ENCODE measurements around the gene APOBEC3A.

DNA sequence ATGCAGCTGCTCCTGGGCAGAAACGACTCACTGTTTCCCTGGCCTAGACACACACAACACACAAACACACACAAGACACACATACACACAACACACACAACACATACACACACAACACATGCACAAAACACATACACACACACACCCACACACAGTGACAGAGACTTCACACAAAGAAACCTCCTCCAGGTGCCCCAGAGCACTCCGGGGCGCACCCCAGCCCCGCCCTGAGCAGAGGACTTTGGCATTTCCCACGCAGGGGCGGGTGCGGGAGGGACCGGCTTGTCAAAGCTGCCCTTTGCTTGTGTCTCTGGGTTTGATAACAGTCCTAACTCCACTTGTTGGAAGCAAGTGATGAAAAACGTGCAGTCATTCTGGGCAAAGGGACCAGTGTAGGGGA lies 6.5 kb downstream of the APOBEC3A start:
- no peak for TF ChIP-seq EZH2 (IDR thresholded peaks at IDR 0.05; ENCODE audit: low read depth, low read length, severe bottlenecking)
- no peak for TF ChIP-seq EP300 (IDR thresholded peaks at IDR 0.05; ENCODE audit: borderline replicate concordance in 1 of 2, low read depth in 2 of 2, low read length in 2 of 2)
- TF ChIP-seq, protein P1, sequence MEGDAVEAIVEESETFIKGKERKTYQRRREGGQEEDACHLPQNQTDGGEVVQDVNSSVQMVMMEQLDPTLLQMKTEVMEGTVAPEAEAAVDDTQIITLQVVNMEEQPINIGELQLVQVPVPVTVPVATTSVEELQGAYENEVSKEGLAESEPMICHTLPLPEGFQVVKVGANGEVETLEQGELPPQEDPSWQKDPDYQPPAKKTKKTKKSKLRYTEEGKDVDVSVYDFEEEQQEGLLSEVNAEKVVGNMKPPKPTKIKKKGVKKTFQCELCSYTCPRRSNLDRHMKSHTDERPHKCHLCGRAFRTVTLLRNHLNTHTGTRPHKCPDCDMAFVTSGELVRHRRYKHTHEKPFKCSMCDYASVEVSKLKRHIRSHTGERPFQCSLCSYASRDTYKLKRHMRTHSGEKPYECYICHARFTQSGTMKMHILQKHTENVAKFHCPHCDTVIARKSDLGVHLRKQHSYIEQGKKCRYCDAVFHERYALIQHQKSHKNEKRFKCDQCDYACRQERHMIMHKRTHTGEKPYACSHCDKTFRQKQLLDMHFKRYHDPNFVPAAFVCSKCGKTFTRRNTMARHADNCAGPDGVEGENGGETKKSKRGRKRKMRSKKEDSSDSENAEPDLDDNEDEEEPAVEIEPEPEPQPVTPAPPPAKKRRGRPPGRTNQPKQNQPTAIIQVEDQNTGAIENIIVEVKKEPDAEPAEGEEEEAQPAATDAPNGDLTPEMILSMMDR (IDR thresholded peaks at IDR 0.05; ENCODE audit: control extremely low read depth in 1 of 3, insufficient read depth in 1 of 3, low read depth in 1 of 3, low read length in 3 of 3) = no peak
- no peak for TF ChIP-seq GABPA (IDR thresholded peaks at IDR 0.05; ENCODE audit: borderline replicate concordance, insufficient read depth, low read length)
- TF ChIP-seq CREB1 (IDR thresholded peaks at IDR 0.05) = no peak
- no peak for TF ChIP-seq BRCA1 (IDR thresholded peaks at IDR 0.05; ENCODE audit: low read depth, low read length)
- TF ChIP-seq, protein P2, sequence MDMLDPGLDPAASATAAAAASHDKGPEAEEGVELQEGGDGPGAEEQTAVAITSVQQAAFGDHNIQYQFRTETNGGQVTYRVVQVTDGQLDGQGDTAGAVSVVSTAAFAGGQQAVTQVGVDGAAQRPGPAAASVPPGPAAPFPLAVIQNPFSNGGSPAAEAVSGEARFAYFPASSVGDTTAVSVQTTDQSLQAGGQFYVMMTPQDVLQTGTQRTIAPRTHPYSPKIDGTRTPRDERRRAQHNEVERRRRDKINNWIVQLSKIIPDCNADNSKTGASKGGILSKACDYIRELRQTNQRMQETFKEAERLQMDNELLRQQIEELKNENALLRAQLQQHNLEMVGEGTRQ (IDR thresholded peaks at IDR 0.05; ENCODE audit: low read length) = no peak
